Measurements from ENCODE around the gene BET1L. TPM values are rescaled to one million over a fixed set of nuclear protein-coding genes. Genes with fewer than 3 reads are reported as not detected.
"Not testable (repeated sequence)": the region's sequence is repeated elsewhere in the genome, so short reads cannot be mapped to it uniquely, and the experiment has no call there.

The BET1L gene
- total RNA-seq, 1 donor from 2014 or later, result 35.0 TPM

GRCh38 chr11:232783-233565 lies 25.8 kb upstream of the BET1L start:
- intact Hi-C loops (cut with micrococcal nuclease), result no loop called here

DNA sequence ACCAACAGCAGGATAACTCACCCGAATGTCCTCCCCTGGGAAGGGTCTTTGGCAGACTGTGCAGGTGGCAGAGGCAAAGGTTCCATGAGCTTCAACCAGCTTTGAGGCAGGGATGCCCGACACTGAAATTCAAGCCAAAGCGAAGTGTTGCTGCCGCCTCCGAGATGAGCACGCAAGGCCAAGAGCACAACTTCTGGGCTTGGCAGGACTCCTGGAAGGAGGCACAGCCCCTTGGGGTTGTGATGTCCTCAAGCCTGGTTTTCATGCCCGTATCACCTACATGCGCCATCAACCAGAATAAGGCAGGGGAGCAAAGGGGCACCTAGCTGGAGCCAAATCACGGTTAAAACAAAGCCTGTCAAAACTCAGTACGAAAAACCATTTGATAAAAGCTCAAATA lies 23.2 kb upstream of the BET1L start:
- intact Hi-C loops (cut with micrococcal nuclease), result no loop called here

DNA sequence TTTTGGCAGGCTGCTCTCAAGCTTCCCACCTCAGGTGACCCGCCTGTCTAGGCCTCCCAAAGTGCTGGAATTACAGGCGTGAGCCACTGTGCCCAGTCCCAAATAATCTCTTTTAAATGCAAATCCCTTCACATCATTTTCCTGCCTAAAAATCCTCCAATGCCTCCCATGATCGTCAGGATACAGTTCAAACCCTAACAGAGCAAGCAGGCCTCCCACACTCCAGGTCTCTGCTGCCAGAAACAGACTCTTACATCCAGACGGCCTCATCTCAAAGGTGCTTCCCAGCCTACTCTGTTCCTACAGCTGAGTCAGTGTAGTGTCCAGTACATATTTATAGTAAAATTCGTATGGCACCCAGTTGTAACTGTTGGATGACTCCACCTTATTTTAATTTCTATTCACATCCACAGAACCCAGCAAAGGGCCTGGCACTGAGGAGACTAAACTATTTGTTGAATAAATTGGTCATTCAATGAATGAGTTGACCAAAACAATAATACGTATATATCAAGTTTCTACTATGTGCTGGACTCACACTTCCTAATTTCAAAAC lies 20.7 kb upstream of the BET1L start:
- intact Hi-C loops (cut with micrococcal nuclease), result no loop called here

DNA sequence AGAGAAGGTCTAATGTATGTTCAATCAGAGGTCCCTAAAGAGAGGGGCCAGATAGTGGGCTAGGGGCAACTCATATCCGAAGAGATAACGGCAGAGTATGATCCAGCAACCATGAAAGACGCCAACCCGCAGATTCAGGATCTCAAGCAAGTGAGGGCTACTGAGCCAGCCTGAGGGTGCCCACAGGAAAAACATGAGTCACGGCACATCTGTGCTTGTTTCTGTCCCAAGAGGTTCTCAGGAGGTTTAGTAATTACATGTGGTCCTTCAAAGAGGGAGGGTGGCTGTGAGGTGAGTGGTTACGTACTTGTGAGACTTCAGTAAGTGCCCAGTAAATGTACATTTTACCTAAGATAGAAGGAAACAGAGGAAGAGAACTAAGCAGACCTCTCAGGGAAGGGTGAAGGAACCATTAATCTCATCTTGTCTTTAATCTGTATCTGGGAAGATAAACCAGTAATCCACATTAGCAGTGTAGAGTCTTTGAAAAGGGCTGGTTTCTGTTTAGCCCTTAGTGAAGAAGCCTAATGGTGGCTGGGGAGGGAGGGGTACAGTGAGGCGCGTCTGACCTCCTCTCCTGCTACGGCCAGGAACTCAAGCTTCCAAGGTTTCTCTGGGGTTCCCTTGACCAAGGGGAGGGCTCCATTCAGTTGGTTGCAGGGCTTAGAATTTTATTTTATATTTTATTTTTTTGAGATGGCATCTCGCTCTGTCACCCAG lies 18.7 kb upstream of the BET1L start:
- intact Hi-C loops (cut with micrococcal nuclease), result no loop called here

- intact Hi-C loops (cut with micrococcal nuclease), result no loop called here
These were observed 17.2 kb upstream of the BET1L start for GRCh38 chr11:224424-224823.

- intact Hi-C loops (cut with micrococcal nuclease), result no loop called here
These were observed 16.7 kb upstream of the BET1L start for GRCh38 chr11:223884-224283.

DNA sequence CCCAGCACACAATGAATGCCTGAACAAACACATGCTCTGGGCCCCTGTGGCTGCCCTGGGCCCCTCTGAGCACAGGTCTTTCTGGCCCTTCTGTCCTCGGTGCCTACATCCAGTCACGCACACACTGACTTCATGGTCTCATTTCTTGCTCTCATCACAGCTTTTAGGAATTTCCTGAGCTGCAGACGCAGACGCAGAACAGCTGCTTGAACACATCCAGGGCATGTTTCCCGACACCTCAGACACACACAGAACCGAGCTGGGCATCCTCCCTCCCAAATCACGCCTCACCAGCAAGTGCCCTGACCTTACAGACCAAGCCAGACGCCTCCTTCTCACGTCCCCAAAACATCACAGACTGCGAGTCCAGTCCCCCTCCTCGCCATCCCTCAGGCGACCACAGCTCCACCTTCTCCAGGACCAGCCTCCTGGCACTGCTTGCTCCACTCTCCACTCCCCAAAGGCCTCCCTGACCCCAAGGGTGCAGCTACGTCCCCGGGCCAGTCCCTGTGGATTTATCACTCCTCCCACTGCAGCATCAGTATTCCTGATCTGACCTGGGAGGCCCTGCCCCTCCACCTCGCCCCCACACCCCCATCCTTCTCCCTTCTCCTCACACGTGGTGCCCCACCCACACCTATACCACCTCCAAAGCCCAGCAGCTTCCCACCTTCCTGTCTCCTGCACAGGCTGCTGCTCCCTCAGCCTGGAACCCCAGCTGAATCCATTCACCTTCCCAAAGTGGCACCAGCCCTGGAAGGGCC lies 16.0 kb upstream of the BET1L start:
- intact Hi-C loops (cut with micrococcal nuclease), result no loop called here

GRCh38 chr11:221998-222789 lies 15.0 kb upstream of the BET1L start:
- intact Hi-C loops (cut with micrococcal nuclease), result no loop called here

DNA sequence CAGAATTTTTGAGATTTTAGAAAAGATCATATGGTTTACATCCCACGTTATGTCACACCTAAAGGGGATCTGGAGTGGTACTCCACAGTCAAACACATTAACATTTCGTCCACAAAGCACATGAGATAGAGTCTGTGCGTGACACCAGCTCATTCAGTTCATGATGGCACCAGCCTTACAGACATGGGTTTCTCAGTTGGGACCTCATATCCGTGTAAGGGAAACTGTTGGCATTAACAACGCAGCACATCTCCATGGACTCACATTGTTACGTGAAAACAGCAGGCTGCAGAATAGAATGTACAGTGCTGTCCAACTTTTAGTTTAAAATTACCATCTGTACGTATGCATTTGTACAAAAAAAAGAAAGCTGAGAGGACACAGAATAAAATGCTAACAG lies 14.3 kb upstream of the BET1L start:
- intact Hi-C loops (cut with micrococcal nuclease), result no loop called here

GRCh38 chr11:220641-221215 lies 13.5 kb upstream of the BET1L start:
- intact Hi-C loops (cut with micrococcal nuclease), result not testable (repeated sequence)

DNA sequence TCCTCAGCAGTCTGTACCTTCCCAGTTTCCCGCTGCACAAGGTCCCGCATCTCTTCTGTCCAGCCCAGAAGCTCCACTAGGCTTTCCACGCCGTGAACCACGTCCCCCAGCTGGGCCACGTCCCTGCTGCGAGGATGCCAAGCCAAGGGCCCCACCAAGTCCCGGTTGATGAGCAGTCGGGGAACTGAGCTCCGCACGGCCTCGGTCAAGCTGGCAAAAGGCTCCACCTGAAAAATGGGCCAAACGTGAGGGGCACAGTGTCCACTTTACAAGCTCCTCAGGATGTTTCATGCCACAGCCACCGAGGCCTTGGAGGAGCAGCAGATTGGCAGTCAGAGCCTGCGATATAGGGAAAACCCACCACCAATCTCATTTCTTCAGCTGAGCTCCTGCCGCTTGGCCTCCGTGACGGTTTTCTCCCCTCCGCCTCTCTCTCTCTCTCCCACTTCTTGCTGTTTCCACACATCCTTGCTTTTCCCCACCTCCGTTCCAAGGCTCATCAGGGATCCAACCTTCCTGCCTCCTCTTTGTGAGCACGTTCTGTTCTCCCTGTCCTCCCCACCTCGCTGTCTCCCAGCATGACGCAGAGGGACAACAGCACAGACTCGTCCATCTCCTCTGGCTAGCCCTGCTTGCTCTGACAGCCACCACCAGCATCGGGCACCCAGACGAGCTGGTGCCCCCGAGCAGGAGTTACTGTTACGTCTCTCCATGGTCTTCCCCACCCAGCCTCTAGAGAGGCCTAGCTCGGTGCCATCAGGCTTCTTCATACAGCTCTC lies 11.8 kb upstream of the BET1L start:
- intact Hi-C loops (cut with micrococcal nuclease), result no loop called here

GRCh38 chr11:217704-218103 lies 10.5 kb upstream of the BET1L start:
- intact Hi-C loops (cut with micrococcal nuclease), result no loop called here

DNA sequence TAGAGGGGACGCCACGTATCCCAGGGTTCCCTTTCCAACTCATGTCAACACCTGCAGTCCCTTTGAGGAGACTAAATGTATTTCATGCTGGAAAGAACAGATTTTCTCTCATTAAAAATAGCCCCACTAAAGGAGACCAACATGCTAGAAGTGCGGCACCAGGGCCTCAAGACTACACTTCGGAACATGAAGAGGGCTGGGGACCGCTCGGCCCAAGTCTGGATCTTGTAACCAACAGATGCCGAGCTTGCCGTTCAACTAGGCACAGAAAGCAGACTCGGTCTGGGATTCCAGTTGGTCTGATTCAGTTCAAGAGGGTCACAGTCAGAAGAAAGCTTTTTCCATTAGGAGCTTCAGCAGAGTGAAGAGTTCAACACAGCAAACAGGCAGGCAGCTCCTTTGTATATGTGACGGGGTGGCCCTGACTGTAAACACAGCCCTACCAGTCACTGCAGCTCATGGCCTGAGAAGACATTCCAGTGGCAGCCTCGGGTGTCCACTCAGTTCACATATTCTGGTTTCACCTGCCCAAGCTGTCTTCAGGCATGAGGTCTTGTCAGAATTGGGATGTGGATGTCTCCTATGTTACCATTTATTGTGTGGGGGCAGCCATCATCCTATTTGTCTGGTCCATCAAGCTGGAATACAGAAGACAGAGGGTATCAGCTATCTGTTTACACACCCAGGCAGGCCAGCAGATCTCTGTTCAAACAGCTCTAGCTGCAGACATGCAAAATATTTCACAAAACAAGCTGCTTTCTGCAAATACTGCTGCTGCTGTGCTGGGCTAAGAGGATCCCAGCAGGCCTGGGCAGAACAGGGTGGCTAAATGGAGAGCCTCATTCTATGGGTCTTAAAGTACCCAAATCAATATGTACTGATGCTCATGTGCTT lies 9.1 kb upstream of the BET1L start:
- intact Hi-C loops (cut with micrococcal nuclease), result no loop called here

GRCh38 chr11:215581-216037 lies 8.4 kb upstream of the BET1L start:
- intact Hi-C loops (cut with micrococcal nuclease), result no loop called here

GRCh38 chr11:214083-214482 lies 6.9 kb upstream of the BET1L start:
- intact Hi-C loops (cut with micrococcal nuclease), result no loop called here

GRCh38 chr11:213111-213510 lies 5.9 kb upstream of the BET1L start:
- intact Hi-C loops (cut with micrococcal nuclease), result no loop called here

GRCh38 chr11:212150-213100 lies 5.2 kb upstream of the BET1L start:
- intact Hi-C loops (cut with micrococcal nuclease), result no loop called here

GRCh38 chr11:211741-212140 lies 4.5 kb upstream of the BET1L start:
- intact Hi-C loops (cut with micrococcal nuclease), result no loop called here
